Measurements from ENCODE around the gene UNC80. TPM values are rescaled to one million over a fixed set of nuclear protein-coding genes. Genes with fewer than 3 reads are reported as not detected.

Gene UNC80, protein sequence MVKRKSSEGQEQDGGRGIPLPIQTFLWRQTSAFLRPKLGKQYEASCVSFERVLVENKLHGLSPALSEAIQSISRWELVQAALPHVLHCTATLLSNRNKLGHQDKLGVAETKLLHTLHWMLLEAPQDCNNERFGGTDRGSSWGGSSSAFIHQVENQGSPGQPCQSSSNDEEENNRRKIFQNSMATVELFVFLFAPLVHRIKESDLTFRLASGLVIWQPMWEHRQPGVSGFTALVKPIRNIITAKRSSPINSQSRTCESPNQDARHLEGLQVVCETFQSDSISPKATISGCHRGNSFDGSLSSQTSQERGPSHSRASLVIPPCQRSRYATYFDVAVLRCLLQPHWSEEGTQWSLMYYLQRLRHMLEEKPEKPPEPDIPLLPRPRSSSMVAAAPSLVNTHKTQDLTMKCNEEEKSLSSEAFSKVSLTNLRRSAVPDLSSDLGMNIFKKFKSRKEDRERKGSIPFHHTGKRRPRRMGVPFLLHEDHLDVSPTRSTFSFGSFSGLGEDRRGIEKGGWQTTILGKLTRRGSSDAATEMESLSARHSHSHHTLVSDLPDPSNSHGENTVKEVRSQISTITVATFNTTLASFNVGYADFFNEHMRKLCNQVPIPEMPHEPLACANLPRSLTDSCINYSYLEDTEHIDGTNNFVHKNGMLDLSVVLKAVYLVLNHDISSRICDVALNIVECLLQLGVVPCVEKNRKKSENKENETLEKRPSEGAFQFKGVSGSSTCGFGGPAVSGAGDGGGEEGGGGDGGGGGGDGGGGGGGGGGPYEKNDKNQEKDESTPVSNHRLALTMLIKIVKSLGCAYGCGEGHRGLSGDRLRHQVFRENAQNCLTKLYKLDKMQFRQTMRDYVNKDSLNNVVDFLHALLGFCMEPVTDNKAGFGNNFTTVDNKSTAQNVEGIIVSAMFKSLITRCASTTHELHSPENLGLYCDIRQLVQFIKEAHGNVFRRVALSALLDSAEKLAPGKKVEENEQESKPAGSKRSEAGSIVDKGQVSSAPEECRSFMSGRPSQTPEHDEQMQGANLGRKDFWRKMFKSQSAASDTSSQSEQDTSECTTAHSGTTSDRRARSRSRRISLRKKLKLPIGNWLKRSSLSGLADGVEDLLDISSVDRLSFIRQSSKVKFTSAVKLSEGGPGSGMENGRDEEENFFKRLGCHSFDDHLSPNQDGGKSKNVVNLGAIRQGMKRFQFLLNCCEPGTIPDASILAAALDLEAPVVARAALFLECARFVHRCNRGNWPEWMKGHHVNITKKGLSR (N-terminal part only)
- total RNA-seq, result not detected

DNA sequence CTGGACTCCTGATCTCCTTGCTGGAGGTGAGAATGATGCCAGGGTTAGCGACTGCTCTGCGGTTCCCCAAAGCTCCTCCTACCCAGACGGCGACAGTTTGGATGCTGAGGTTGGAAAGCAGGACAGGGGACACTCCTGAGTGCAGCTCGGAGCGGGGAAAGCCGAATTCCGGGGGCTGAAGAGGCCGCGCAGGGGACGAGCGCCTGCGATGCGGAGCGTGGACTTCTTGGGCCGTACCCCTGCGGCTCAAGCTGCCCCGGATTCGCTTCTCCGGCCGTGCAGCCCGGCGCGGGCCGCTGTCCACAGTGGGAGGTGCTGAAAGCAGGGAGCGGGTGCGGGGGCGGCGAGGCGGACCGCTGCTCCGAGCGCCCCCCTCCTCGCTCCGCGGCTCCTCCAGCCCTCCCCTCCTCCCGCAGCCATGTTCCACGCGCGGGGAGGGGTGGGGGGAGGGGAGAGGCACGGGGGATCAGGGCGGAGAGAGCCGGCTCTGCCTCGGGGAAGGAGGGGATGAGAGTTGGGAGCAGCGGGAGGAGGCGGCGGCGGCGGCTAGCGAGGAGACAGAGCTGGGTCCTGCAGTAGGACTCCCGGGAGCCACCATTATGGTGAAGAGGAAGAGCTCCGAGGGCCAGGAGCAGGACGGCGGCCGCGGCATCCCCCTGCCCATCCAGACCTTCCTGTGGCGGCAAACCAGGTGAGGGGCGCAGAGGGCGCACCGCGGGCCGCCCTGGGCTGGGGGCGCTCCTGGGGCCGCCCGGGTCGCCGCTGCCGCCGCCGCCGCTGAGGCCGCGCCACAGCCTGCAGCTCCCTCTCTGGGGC is at the start of gene UNC80:
Gene UNC80 (plus strand): TSS at position 359 of the 816 bp plus-strand sequence. CDS start 241 bp downstream, at position 600.
- no peaks in the 10 kb centered on the region for H3K27me3 ChIP-seq
- no peaks in the 10 kb centered on the region for H3K9me3 ChIP-seq
- peak within 1 kb of the TSS in 2 of 4 donors; percentile 19 to 34 for H3K4me3 ChIP-seq
- peaks cover 0 to 10% (median 0%) of the 10 kb centered on the region in 4 donors for H3K4me1 ChIP-seq
- no peak for TF ChIP-seq POLR2A (IDR thresholded peaks at IDR 0.05)
- TF ChIP-seq, protein P1, sequence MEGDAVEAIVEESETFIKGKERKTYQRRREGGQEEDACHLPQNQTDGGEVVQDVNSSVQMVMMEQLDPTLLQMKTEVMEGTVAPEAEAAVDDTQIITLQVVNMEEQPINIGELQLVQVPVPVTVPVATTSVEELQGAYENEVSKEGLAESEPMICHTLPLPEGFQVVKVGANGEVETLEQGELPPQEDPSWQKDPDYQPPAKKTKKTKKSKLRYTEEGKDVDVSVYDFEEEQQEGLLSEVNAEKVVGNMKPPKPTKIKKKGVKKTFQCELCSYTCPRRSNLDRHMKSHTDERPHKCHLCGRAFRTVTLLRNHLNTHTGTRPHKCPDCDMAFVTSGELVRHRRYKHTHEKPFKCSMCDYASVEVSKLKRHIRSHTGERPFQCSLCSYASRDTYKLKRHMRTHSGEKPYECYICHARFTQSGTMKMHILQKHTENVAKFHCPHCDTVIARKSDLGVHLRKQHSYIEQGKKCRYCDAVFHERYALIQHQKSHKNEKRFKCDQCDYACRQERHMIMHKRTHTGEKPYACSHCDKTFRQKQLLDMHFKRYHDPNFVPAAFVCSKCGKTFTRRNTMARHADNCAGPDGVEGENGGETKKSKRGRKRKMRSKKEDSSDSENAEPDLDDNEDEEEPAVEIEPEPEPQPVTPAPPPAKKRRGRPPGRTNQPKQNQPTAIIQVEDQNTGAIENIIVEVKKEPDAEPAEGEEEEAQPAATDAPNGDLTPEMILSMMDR (IDR thresholded peaks at IDR 0.05), result no peak
- no peaks in the 10 kb centered on the region for H3K36me3 ChIP-seq
- DNase-seq, result peak in 1 of 3 donors; percentile 57
- H3K27ac ChIP-seq, result no peak within 1 kb of the TSS

DNA sequence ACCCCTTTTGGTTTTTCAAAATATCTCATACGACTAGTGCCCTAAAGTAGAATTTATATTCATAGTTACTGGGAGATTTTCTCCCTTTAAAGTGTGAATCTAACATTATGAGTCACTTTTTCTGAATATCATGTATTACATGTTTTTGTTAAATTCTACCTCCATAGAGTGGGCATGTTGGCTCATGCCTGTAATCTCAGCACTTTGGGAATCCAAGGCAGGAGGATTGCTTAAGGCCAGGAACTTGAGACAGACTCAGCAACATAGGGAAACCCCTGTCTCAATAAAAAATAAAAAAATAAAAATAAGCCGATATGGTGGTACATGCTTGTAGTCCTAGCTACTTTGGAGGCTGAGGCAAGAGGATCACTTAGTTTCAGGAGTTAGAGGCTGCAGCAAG is 45.3 kb upstream of the UNC80 start:
- Histone ChIP-seq H3K27ac (no peak overlapping the region), H3K9me3 (no peaks in the 10 kb centered on the region), H3K4me3 (no peak overlapping the region), H3K36me3 (no peaks in the 10 kb centered on the region), H3K4me1 (no peaks in the 10 kb centered on the region), H3K27me3 (no peaks in the 10 kb centered on the region)
- DNase-seq, result no peak
- no peak for TF ChIP-seq POLR2A (IDR thresholded peaks at IDR 0.05)
- TF ChIP-seq, protein P1 (IDR thresholded peaks at IDR 0.05), result no peak

DNA sequence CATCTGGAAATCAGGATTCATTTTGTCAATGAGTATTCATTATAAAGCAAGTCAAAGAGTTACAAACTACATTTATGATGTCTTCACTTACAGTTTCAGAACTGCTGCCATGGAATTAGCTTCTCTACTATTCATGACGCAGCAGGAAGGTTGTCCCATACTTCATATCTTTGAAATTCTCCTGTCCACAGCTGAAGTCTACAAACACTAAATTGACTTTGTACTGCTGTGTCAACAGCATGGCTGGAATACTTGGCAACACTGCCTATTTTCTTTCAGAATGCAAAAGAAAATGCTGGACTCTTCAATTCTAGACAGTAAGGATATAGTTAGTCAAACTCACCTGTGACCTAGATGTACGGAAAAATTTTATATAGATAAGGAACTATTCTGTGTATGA is 44.6 kb upstream of the UNC80 start:
- H3K27ac ChIP-seq, result no peak overlapping the region
- TF ChIP-seq, protein P1 (IDR thresholded peaks at IDR 0.05), result no peak
- TF ChIP-seq POLR2A (IDR thresholded peaks at IDR 0.05), result no peak

DNA sequence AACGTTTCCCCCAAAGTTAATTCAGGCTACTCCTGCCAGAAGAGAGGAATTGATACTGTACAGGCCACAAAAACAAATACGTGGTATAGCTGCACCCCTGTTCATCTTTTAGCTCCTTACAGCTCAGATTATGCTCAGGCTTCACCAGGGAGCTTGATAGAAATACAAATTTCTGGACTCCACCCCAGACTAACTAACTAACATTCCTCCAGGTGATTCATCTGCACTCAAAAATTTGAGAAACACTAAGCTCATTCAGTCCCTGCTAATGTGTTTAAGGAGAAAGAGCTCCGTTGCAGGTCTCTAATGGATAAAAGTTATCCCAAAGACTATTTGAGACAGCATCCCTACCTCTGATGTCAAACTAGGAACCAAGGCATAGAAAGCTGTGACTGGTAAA is 36.8 kb upstream of the UNC80 start:
- TF ChIP-seq, protein P1 (IDR thresholded peaks at IDR 0.05), result no peak
- no peak for TF ChIP-seq POLR2A (IDR thresholded peaks at IDR 0.05)
- Histone ChIP-seq H3K9me3 (no peaks in the 10 kb centered on the region), H3K4me1 (no peaks in the 10 kb centered on the region), H3K27ac (no peak overlapping the region), H3K4me3 (no peak overlapping the region), H3K36me3 (no peaks in the 10 kb centered on the region), H3K27me3 (no peaks in the 10 kb centered on the region)
- DNase-seq, result no peak

More for the DNA sequence above, 44.6 kb upstream of the UNC80 start:
- Histone ChIP-seq H3K36me3 (no peaks in the 10 kb centered on the region), H3K4me3 (no peak overlapping the region), H3K9me3 (no peaks in the 10 kb centered on the region), H3K4me1 (no peaks in the 10 kb centered on the region), H3K27me3 (no peaks in the 10 kb centered on the region)
- DNase-seq, result no peak

Measured in Peyer's patch (tissue), 4 donors.